Left lobe of liver (tissue), 2 donors: Measurements from ENCODE around the gene MEF2B. TPM values are rescaled to one million over a fixed set of nuclear protein-coding genes. Genes with fewer than 3 reads are reported as not detected.

Source experiments
- ATAC-seq: fragments of 200-7000 bp; cut with Tn5 transposase; one replicate; pipeline ENCODE4 v1.9.1; 2020; ENCODE audit warnings: mild to moderate bottlenecking, moderate library complexity
- DNase-seq: peaks from one replicate; pipeline ENCODE4 v3.0.0-alpha.2; 2020; ENCODE audit warnings: low spot score
- total RNA-seq: library from RNA; stranded (reverse); gene quantifications from one replicate; pipeline ENCODE4 v1.2.1, GENCODE V29; 2021
- donor health status: DM: no; HTN: no; CAD: no; lungs with moderate emphysema.
- donor health status: DM: no; HTN: yes; CAD: no.

MEF2B gene
- 2.8 TPM for total RNA-seq

DNA sequence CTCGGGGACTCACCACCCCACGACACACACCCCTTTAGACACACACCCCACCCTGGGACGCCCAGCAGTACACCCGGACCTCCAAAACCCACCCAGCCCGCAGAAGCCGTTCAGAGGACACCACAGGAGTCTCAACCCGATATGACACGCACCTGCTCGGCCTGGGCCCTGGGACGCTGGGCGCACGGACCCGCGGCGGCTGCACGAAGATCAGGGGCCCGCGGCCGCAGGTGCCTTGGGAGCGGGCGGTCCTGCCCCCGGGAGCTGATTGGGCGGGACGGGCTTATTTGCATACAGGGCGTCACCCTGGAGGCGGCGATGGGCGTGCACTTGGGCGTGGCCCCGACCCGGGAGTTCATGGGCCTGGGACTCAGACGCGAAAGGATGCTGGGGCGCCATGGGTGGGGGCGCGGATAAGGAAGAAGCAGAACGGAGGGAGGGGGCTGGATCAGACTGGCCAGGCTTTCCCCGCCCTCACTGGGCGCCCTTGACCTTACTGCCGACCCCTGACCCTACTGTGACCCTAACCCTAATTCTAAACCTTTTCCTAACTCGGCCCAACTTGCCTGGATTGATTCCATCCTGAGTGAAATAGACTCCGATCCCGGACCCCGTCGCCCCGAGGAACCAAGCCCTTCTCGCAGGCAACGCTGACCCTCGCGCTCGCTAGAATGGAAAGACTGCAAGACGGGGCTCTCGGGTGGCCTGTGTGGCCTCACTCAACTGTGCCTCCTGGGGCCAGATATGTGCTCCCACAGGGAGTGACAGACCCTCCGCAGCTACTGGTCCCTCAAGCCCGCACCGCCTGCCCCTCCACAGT, at the start of gene MEF2B:
MEF2B (minus strand) TSS at position 211 of the 820 bp plus-strand sequence. CDS start 19,528 bp downstream, outside the sequence.
- peak; percentile 82 for ATAC-seq
- peak; percentile 69 for DNase-seq

DNA sequence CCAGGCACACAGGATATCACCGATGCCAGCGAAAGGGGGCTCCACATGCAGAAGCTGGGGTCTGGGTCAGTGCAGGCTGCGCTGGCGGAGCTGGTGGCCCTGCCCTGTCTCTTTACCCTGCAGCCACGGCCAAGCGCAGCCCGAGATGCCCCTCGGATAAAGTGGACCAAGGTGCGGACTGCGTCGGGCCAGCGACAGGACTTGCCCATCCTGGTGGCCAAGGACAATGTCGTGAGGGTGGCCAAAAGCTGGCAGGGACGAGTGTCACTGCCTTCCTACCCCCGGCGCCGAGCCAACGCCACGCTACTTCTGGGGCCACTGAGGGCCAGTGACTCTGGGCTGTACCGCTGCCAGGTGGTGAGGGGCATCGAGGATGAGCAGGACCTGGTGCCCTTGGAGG, 48.8 kb upstream of the MEF2B start:
- ATAC-seq: no peak
- DNase-seq: no peak

DNA sequence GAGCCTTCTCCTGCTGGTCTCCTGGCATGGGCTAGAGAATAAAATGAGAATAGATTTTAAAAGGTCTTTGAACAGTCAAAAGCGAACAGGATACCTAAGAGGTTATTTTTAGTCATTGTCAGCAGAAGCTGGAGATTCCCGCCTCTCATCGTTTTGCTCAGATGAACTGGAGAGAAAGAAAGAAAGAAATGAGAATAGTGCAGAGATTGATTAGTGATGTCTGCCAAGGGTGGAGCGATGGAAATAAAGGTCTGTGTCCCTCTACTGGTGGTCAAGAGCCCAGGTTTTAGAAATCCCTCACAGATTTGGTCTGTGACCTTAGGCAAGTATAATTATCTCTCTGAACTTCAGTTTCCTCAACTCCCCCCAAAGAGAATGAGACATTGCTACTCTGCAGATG, 47.0 kb upstream of the MEF2B start:
- ATAC-seq: no peak
- DNase-seq: no peak

DNA sequence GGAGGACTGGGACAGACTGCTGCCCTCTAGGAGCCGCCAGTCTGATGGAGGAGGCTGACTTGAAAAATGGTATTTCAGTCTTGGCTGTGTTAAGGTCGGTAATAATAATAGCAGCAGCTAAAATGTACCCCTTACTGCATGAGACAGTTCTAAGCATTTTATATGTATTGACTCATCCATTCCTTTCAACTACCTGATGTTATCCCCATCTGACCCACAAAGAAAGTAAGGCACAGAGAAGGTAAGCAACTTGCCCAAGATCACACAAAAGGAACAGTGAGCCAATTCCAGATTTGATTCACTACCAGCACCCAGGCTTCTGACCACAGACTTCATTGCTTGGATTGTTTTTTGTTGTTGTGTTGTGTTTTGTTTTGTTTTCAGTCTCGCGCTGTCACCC, 45.7 kb upstream of the MEF2B start:
- no peak for ATAC-seq
- no peak for DNase-seq

DNA sequence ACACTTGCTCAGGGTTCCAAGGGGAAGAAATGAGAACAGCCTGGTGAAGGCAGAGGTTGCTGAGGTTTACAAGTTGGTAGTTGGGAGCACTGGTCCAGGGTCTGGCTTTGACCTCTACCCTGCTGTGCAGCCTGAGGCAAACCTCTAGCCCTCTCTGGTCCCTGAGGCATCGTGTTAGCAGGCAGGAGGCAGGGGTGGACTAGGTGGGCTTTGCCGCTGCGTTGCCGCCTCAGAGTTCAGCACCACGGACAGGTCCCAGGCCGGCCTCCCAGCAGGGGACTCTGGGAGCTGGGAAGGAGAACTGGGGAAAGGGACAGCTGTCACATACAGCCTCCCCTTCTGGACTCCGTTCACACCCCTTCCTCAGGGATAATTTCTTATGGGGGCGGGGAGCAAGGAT, 44.8 kb upstream of the MEF2B start:
- DNase-seq: no peak
- peak; percentile 78 for ATAC-seq

DNA sequence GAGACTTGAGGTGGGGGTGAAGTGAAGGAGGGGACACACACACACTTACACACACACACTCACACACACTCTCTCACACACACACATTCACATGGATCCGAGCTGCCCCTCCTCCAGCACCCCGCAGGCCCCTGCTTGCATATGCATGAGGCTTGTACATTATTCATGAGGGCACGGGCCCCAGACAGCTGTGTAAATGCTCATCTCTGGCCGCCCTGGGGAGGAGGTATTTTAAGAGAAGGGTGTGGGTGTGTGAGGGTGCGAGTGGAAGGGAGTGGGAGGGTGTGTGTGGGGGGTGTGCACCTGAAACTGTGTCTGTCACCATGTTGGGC, 44.1 kb upstream of the MEF2B start:
- no peak for ATAC-seq

DNA sequence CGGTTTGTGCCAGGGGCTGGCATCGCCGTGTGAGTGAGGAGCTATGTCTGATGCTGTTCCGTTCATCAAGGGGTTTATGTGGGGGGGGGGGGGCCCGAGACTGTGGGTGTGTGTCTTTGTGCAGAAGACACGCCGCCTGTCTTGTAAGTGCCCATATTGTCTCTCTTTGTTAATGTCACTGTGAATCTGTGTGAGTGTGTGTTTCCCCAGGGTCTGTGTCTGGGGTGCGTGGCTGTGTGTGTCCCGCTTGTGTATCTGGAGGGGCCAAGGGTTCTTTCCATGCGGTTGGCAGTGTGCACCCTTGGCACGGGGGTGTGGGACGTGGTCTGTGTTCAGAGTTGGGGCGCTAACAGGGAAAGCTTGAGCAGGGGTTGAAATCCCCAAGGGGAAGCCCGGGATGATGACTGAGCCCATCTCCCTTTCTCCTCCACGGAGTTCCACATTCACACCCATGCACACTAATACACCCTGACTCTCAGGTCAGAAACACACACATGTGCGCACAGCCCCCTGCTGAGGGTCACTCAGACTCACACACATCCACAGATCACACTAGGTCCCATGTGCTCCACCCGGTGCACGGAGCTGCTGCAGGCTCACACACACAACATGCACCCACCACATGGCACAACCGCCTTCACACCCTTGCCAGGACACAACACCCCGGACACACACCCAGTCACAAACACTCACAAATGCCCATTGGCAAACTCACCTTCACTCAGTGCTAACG, 43.5 kb upstream of the MEF2B start:
- no peak for ATAC-seq
- DNase-seq: no peak

More for the DNA sequence above, 44.1 kb upstream of the MEF2B start:
- no peak for DNase-seq

DNA sequence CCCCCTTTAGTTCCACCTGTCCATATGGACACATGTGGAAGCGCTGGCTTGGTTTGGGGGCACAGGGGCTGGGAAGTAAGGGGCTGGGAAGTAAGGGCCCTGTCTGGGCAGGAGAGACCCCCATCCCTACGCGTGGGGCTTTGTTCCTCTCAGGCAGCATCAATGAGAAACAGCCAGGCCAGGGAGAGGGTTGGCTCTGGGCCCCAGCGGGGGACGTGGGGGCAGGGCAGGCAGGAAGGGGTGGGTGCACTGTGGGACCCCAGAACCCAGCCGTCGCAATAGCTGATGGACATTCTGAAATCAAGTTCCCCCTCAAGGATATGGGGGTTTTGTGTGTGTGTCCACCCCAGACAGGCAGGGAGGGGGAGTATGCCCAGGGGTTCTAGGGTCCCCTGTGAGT, 42.9 kb upstream of the MEF2B start:
- ATAC-seq: no peak

DNA sequence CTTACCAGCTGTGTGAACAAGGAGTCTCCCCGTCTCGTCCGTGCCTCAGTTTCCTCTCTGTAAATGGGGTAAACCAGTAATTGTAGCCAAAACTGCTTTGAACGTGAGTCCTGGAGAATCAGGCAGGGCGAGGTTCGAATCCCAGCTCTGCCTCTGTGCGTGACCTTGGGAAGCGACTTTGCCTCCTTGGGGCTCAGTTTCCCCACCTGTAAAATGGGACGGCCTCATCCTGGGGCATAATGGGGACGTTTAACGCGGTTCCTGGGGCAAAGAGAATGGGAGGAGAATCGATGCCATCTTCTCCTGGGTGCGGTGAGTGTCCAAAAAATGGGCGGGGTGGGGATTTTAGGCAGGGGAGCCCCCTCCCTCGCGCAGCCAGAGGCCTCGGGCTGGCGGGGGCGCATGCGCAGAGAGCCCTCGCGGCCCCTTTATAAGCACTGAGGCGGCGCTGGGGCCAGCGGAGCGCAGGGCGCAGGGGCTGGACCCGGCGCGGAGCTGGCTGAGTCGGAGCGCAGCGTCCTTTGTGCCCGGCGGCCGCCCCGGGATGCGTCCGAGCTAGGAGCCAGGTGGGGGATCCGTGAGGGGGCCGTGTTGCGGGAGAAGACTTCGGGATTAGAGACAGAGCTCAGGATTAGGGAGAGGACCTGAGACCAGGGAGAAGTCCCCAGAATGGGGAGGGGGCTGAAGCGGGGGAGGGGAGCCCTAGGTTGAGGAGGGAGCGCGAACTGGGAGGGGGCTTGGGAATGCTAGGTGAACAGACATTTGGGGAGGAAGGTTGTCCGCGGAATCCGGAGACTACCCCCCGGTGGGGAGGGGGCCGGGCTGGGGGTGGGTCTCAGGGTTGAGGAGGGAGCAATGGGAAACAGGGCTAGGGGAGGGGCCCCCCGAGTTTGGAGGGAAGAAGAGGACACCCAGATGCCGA, 41.7 kb upstream of the MEF2B start, which contains the start of gene NCAN:
NCAN (plus strand) TSS at position 460 of the 922 bp plus-strand sequence. CDS start 4,996 bp downstream, outside the sequence.
- ATAC-seq (no peak), DNase-seq (no peak)

More for the DNA sequence above, 42.9 kb upstream of the MEF2B start:
- no peak for DNase-seq

DNA sequence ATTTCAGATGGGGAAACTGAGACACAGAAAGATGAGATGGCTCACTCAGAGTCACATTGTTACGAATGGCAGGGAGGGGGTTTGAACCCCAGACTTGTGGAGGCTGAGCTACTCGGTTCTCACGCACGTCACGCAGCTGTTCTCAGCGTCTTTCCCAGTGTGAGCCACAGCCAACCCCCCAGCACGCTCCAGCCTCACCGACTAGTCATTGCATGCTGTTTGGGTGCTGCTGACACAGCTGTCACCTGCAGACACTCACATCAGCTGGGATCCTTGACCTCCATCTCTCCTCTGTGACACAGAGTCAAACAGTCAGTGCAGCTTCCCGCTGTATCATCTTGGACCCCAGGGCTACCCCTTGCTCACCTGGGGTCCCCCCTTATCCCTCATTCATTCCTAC, 39.3 kb upstream of the MEF2B start:
- DNase-seq (no peak), ATAC-seq (no peak)

DNA sequence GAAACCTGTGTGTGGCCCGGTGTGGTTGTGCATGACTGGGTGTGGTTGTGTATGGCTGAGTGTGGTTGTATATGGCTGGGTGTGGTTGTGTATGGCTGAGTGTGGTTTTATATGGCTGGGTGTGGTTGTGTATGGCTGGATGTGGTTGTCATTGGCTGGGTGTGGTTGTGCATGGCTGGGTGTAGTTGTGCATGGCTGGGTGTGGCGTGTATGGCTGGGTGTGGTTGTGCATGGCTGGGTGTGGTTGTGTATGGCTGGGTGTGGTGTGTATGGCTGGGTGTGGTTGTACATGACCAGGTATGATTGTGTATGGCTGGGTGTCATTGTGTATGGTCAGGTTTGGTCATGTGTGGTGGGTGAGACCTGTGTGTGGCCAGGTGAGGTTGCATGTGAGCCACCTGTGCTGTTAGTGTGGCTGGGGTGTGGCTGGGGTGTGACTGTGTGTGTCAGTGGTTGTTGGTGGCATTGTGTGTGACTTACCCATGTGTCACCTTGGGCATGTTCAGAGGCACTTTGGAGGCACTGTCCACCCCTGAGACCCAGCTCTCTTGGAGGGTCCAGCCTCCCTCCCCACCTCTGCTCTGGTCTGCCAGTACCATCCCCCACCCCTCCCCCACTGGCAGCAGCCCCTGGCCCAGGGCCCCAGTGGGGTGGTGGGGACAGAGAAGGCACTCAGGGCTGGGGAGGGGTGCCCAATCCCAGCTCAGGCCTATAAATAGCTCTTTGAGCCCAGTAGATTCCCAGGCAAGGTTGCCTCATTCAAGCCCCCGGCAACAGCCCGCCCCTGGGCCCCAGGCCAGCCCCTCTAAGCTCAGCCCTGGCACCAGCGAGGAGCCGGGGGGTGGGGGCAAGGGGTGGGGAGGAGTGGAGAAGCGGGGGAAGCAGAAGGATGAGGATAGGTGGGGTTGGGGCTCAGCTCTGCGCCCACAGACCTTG, 37.8 kb upstream of the MEF2B start:
- ATAC-seq (no peak), DNase-seq (no peak)

DNA sequence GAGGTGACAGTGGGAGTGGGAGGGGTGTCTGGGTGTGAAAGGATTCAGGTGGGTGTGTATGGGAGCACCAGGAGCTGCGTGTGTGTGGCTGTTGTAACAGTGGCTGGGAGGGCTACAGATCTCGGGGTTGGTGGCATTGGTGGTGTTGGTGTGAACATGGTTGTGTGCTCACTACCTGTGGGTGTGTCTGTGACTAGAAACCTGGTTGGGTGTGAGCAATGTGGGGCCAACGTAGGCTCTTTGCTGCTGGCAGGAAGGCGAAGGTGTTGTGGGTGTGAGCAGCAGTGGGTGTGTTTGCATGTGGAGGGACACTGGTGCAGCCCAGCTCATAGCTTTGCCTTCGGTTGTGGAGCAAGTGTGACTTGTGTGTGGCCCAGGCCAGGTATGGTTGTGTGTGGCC, 36.9 kb upstream of the MEF2B start:
- ATAC-seq: no peak
- no peak for DNase-seq

DNA sequence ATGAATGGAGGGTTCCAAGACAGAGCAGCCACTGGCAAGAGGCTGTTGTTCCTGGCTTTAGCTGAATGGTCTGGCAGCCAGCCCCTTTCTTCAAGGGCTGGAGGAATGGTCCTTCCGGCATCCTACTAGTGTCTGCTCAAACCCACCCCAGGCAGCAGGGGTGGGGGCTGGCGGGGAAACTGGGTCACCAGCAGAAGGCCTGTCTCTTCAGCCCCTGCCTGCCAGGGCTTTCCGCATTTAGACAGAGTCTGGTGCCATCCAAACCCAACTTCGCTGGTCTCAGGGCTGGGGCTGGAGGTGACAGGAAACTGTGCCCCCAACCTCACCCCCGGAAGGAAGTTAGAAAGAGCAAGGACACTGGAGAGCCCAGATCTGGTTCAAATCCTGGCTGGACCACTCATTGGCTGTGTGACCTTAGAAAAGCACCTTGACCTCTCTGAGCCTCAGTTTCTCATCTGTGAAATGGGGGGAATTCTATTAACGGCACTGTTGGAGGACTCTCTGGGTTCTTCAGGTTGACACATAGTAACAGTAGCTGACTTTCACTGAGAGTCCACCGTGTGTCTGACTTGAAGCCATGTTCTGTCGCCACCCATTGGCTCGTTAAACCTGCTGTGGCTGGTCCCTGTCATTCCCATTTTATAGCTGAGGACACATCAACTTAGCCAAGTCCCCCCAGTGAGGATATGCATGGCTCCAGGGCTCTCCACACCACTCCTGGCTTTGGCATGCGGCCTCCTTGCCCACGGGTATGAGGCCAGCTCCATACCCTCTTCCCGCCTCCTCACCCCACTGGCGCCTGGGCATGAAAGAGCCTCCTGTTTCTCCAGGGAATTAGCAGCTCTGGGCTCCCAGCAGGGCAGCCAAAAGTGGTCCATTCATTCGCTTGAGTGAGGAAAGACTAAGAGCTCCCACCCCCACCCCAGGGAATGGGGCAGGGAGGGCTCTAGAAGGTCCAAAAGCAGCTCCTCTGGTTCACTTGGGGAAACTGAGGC, 35.6 kb upstream of the MEF2B start:
- ATAC-seq (no peak), DNase-seq (no peak)

DNA sequence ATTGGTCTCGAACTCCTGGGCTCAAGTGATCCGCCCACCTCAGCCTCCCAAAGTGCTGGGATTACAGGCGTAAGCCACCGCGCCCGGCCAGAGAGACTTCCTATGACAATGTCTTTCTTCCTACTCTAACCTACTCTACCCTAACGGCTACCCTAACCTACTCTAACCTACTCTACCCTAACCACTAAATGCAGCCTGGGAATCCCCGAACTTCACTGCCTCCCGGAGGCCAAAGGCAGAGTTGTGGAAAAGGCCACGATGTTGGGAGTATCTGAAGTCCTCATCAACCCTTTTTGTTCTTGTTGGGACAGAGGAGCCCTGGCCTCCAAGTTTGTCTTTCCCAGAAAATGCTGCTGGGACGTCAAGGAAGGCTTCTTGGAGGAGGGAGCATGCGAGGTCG, 34.1 kb upstream of the MEF2B start:
- ATAC-seq: no peak

DNA sequence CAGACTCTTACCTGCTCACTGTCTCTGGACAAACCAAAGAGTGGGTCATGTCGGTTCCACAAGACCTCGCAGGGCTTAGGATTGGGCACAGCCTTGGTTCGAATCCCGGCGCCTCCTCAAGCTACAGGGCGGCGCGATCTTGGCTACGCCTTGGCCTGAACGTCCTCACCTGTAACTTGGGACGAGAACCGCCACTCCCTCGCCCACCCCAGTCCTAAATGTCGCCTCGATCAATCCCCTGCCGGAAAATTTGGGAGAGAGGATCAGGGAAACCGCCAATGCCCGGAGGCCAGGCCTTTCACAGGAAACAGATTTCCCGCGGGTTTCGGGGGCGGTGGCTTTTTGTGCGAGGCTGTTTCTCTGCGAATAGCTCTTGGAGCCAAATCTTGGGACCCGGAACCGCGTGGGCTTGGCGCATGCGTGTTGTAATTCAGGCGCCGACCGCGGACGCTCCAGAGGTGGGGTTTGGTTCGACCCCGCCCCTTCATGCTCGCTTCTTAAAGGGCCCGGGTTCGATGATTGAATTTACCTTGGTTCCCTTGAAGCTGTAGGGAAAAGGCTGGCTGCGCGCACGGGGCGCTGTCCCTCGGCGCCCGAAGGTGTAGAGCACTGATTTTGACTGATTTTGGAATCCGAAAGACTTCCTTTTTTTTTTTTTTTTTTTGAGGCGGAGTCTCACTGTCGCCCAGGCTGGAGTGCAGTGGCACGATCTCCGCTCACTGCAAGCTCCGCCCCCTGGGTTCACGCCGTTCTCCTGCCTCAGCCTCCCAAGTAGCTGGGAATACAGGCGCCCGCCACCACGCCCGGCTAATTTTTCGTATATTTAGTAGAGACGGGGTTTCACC, 33.2 kb upstream of the MEF2B start, which contains the start of gene NR2C2AP:
NR2C2AP (minus strand) TSS at position 403 of the 845 bp plus-strand sequence; CDS start at position 49, 354 bp downstream.
- DNase-seq: peak; percentile 95
- ATAC-seq: peak; percentile 94

More for the DNA sequence above, 34.1 kb upstream of the MEF2B start:
- DNase-seq: no peak

DNA sequence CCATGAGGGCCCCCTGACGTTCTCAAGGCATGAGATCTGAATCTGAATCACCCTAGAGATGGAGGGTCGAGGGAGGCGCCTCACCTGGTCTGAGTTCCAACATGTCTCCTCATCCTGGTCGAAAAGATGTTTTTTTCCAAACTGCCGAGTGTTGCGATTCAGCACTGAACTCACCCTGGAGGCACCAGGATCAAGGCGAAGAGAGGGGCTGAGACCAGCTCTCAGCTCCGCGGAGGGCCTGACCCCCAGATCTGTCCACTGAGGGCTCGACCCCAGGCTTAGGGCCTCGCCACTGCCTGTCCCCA, 32.6 kb upstream of the MEF2B start:
- DNase-seq (no peak), ATAC-seq (no peak)

DNA sequence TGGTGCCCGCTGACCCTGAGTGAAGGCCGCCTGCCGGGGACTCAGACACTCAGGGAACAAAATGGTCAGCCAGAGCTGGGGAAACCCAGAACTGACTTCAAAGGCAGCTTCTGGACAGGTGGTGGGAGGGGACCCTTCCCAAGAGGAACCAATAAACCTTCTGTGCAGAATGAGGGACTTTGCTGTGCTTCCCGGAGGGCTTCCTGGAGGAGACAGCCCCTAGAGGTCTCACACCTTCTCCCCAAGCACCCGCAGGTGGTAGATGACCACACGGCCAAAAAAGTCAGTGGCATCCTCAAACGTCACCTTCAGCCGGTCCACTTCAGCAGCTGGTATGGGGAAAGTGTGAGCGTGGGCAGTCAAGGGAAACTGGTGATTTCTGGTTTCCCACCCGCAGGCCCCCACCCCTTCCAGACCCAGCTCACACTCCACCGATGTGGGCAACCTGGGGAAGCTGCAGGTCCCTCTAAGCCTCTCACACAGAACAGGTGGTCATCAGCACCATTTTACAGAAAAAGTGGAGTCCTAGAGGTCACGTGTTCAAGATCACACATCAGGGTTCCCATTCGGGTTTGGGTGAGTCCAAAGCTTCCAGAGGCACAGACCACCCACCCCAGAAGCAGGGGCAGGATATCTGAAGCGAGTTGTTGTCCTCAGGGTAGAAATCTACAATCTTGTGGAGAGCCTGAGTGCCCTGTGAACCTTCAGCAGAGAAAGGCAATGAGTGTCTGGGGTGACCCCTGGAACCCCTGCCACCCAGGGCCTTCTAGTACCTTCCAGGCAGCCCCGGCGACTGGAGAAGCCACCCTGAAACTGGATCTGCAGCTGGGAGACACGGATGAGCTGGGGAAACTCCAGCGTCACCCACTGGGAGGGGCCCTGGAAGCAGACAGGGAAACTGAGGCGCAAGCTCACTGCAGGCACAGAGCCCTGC, 31.9 kb upstream of the MEF2B start:
- ATAC-seq (no peak), DNase-seq (no peak)
